ENCODE measurements around the gene C17orf107. TPM values are rescaled to one million over a fixed set of nuclear protein-coding genes. Genes with fewer than 3 reads are reported as not detected.

C17orf107 gene
- total and polyA plus RNA-seq, 9 of the 15 experiments (the other 6 are each of a cell fraction or from before 2014, with no cell fraction given) = 0.05 to 0.29 (median 0.07) TPM; not detected in 4

- Histone ChIP-seq H2AFZ (ENCODE audit: low read depth, low read length) (no peak overlapping the region), H3K79me2 (ENCODE audit: control insufficient read depth, insufficient read depth, low read length) (no peaks in the 10 kb centered on the region), H3K4me2 (ENCODE audit: insufficient read depth, low read length) (no peak overlapping the region), H3K27ac (ENCODE audit: extremely low read depth, low read depth, low read length) (no peak overlapping the region), H3K4me1 (replicated peaks in 1 of 2; ENCODE audit: control insufficient read depth in 2 of 2, insufficient read depth in 2 of 2, low read length in 2 of 2) (no peaks in the 10 kb centered on the region; a peak in 1 of 5 replicates), H3K9me1 (ENCODE audit: control insufficient read depth, insufficient read depth, low read length) (no peaks in the 10 kb centered on the region), H3K9me3 (replicated peaks; ENCODE audit: control insufficient read depth, insufficient read depth, low read depth, low read length) (no peaks in the 10 kb centered on the region), H3K36me3 (ENCODE audit: control insufficient read depth, insufficient read depth, low read length) (no peaks in the 10 kb centered on the region), H3K9ac (ENCODE audit: insufficient read depth in 1 of 2, low read depth in 2 of 2, low read length in 2 of 2) (no peak overlapping the region; a peak in 1 of 4 replicates), H3K27me3 (ENCODE audit: control insufficient read depth in 2 of 2, insufficient read depth in 2 of 2, low read length in 2 of 2) (no peaks in the 10 kb centered on the region), H4K20me1 (replicated peaks; ENCODE audit: control insufficient read depth, insufficient read depth, low read length) (no peaks in the 10 kb centered on the region), H3K4me3 (no peak overlapping the region)
- ChIA-PET POLR2A (interaction anchor here (0.6 to 1.5 kb wide), 2 partner anchors 8 to 14 kb away, joined by 4 to 6 read pairs; no protein-coding TSS in a partner anchor), CTCF (ENCODE audit: low intra/inter-chr PET ratio) (no interaction called here)
- no TSS peak for BruUV-seq (replicated peaks)
- ATAC-seq (no peak), DNase-seq (ENCODE audit: extremely low read depth in 1 of 4, low spot score in 3 of 4) (no peak), FAIRE-seq (no peak)
- TF ChIP-seq MECOM (CRISPR knock-in tag; IDR thresholded peaks at IDR 0.05) = no peak
- TF ChIP-seq CEBPB (tag; IDR thresholded peaks at IDR 0.05) = 0 out of 2 replicates have a peak, but pooled peaks have one; percentile 23
- TF ChIP-seq ZNF134 (CRISPR knock-in tag; conservative IDR thresholded peaks at IDR 0.05) = 0 out of 2 replicates have a peak, but pooled peaks have one; percentile 34
- 60% methylated on average over 10 of the region's 10 CpGs for WGBS (ENCODE audit: insufficient coverage, low coverage, missing lambda C conversion rate)
- intact Hi-C loops (cut with micrococcal nuclease) (no loop called here), in situ Hi-C loops (cut with MboI) (no loop called here)
Measured at GRCh38 chr17:4920351-4921048, 21.2 kb downstream of the C17orf107 start.

DNA sequence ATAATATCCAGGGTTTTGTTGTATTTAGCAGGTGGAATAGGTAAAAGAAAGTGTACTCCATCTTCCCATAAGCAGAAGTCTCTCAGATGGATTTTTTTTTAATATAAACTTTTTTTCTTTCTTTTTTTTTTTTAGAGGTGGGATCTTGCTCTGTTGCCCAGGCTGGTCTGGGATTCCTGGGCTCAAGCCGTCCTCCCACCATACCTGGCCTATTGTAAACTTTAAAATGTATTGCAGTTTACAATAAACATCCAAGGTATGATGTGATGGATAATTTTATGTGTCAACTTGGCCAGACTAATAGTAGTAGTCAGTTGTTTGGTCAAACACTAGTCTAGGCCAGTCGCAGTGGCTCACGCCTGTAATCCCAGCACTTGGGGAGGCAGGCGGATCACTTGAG lies 22.0 kb downstream of the C17orf107 start:
- no peak overlapping the region for H3K9ac ChIP-seq (ENCODE audit: insufficient read depth in 1 of 2, low read depth in 2 of 2, low read length in 2 of 2)
- ChIA-PET POLR2A (no interaction called here), CTCF (ENCODE audit: low intra/inter-chr PET ratio) (no interaction called here)
- no peaks in the 10 kb centered on the region; a peak in 1 of 5 replicates for H3K4me1 ChIP-seq (replicated peaks in 1 of 2; ENCODE audit: control insufficient read depth in 2 of 2, insufficient read depth in 2 of 2, low read length in 2 of 2)
- no peaks in the 10 kb centered on the region for H4K20me1 ChIP-seq (replicated peaks; ENCODE audit: control insufficient read depth, insufficient read depth, low read length)
- no peak overlapping the region for H3K27ac ChIP-seq (ENCODE audit: extremely low read depth, low read depth, low read length)
- no peak overlapping the region for H2AFZ ChIP-seq (ENCODE audit: low read depth, low read length)
- no peaks in the 10 kb centered on the region for H3K36me3 ChIP-seq (ENCODE audit: control insufficient read depth, insufficient read depth, low read length)
- H3K79me2 ChIP-seq (ENCODE audit: control insufficient read depth, insufficient read depth, low read length) = no peaks in the 10 kb centered on the region
- DNase-seq (ENCODE audit: extremely low read depth in 1 of 4, low spot score in 3 of 4) (no peak), FAIRE-seq (no peak), ATAC-seq (no peak)
- WGBS (ENCODE audit: insufficient coverage, low coverage, missing lambda C conversion rate) = 40% methylated on average over 2 of the region's 4 CpGs
- no peaks in the 10 kb centered on the region for H3K9me3 ChIP-seq (replicated peaks; ENCODE audit: control insufficient read depth, insufficient read depth, low read depth, low read length)
- TF ChIP-seq HMGXB4 (CRISPR knock-in tag; IDR thresholded peaks at IDR 0.05) = no peak
- TF ChIP-seq HMGN3 (IDR thresholded peaks at IDR 0.05; ENCODE audit: borderline replicate concordance, extremely low read depth, insufficient read length, low read depth, low read length) = no peak
- TF ChIP-seq ZNF121 (CRISPR knock-in tag; conservative IDR thresholded peaks at IDR 0.05) = peak; percentile 55
- TF ChIP-seq, protein P1, sequence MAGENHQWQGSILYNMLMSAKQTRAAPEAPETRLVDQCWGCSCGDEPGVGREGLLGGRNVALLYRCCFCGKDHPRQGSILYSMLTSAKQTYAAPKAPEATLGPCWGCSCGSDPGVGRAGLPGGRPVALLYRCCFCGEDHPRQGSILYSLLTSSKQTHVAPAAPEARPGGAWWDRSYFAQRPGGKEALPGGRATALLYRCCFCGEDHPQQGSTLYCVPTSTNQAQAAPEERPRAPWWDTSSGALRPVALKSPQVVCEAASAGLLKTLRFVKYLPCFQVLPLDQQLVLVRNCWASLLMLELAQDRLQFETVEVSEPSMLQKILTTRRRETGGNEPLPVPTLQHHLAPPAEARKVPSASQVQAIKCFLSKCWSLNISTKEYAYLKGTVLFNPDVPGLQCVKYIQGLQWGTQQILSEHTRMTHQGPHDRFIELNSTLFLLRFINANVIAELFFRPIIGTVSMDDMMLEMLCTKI (IDR thresholded peaks at IDR 0.05; ENCODE audit: partially characterized antibody) = no peak
- no peak for TF ChIP-seq ZNF175 (CRISPR knock-in tag; IDR thresholded peaks at IDR 0.05; ENCODE audit: low read depth)
- TF ChIP-seq MAFG (tag; conservative IDR thresholded peaks at IDR 0.05) = no peak
- TF ChIP-seq PTRF (tag; IDR thresholded peaks at IDR 0.05) = no peak
- no peaks in the 10 kb centered on the region for H3K9me1 ChIP-seq (ENCODE audit: control insufficient read depth, insufficient read depth, low read length)
- H3K4me3 ChIP-seq = no peak overlapping the region
- no TSS peak for BruUV-seq (replicated peaks)
- no peak overlapping the region for H3K4me2 ChIP-seq (ENCODE audit: insufficient read depth, low read length)
- intact Hi-C loops (cut with micrococcal nuclease) = no loop called here
- in situ Hi-C loops (cut with MboI) = no loop called here
- H3K27me3 ChIP-seq (ENCODE audit: control insufficient read depth in 2 of 2, insufficient read depth in 2 of 2, low read length in 2 of 2) = no peaks in the 10 kb centered on the region
